ENCODE data around the gene CYTH2.

DNA sequence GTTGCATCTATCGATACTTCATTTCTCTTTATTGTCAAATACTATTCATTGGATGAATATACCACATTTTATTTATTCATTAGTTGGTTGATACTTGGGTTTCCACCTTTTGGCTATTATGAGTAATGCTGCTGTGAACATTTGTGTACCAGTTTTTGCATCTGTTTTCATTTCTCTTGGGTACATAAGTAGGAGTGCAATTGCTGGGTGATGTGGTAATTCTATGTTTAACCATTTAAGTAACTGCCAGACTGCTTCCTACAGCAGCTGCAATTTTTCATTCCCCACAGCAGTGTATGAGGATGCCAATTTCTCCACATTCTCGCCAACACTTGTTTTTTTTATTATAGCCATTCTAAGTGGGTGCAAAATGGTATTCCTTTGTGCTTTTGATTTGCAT lies 11.2 kb upstream of the CYTH2 start:
- TF ChIP-seq, protein P1, sequence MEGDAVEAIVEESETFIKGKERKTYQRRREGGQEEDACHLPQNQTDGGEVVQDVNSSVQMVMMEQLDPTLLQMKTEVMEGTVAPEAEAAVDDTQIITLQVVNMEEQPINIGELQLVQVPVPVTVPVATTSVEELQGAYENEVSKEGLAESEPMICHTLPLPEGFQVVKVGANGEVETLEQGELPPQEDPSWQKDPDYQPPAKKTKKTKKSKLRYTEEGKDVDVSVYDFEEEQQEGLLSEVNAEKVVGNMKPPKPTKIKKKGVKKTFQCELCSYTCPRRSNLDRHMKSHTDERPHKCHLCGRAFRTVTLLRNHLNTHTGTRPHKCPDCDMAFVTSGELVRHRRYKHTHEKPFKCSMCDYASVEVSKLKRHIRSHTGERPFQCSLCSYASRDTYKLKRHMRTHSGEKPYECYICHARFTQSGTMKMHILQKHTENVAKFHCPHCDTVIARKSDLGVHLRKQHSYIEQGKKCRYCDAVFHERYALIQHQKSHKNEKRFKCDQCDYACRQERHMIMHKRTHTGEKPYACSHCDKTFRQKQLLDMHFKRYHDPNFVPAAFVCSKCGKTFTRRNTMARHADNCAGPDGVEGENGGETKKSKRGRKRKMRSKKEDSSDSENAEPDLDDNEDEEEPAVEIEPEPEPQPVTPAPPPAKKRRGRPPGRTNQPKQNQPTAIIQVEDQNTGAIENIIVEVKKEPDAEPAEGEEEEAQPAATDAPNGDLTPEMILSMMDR (IDR thresholded peaks at IDR 0.05; ENCODE audit: low read depth, low read length), result no peak
- no peak for TF ChIP-seq MYC (IDR thresholded peaks at IDR 0.05; ENCODE audit: low read depth, low read length)
- TF ChIP-seq, protein P2, sequence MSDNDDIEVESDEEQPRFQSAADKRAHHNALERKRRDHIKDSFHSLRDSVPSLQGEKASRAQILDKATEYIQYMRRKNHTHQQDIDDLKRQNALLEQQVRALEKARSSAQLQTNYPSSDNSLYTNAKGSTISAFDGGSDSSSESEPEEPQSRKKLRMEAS (IDR thresholded peaks at IDR 0.05; ENCODE audit: low read depth, low read length), result no peak
